GM12878 (cell line): ENCODE data around the gene TTLL10. TPM values are rescaled to one million over a fixed set of nuclear protein-coding genes. Genes with fewer than 3 reads are reported as not detected.
A peak's percentile ranks its signal among the peaks of the same experiment; 100 is the strongest.

ENCODE experiments used
- ATAC-seq: fragments of 200-7000 bp; cut with Tn5 transposase; 3 replicates; pipeline ENCODE4 v1.9.1; 2020; ENCODE audit warnings: mild to moderate bottlenecking, moderate library complexity
- BruUV-seq: library from RNA; stranded (reverse); fragments of 400-500 nt; replicated peaks from 2 replicates; lab custom pipeline; 2021; lab: Mats Ljungman, UMichigan
- CTCF ChIA-PET: fragments of 300-600 bp; sonication (Branson Sonifier 250); formaldehyde crosslinking; extraction: SDS; loops from one replicate; lab custom pipeline; 2021; ENCODE audit warnings: inconsistent platforms; lab: Yijun Ruan, JAX
- POLR2A ChIA-PET: fragments of 350-600 bp; formaldehyde crosslinking; extraction: SDS; loops from one replicate; lab custom pipeline; 2021; ENCODE audit warnings: inconsistent platforms; lab: Charles Lee
- RAD21 ChIA-PET: fragments of 300-600 bp; sonication (Branson Sonifier 250); formaldehyde crosslinking; loops from one replicate; lab custom pipeline; 2023; ENCODE audit warnings: antibody characterized with exemption; ENCODE audit not compliant: unreplicated experiment; lab: Charles Lee
- SMC1A ChIA-PET: fragments of 300-600 bp; sonication (Branson Sonifier 250); formaldehyde crosslinking; loops from one replicate; lab custom pipeline; 2023; ENCODE audit not compliant: unreplicated experiment, uncharacterized antibody; lab: Charles Lee
- DNase-seq: peaks from one replicate; pipeline ENCODE4 v3.0.0-alpha.2; 2011; ENCODE audit warnings: low read depth, low spot score
- FAIRE-seq: peaks from 3 replicates; lab custom pipeline; 2011; peaks lifted over from hg19 to GRCh38; lab: Jason Lieb, UNC
- H2AFZ ChIP-seq: 2 replicates; pipeline ENCODE4 v1.6.0; 2011; ENCODE audit warnings: low read depth, low read length, control low read depth; ENCODE audit not compliant: control insufficient read depth
- H3K27ac ChIP-seq: 2 replicates; pipeline ENCODE4 v1.5.1; 2011; ENCODE audit warnings: control low read depth; ENCODE audit not compliant: control insufficient read depth, insufficient read depth
- H3K27me3 ChIP-seq, 2 experiments: replicated peaks in 1 of 2; 2 replicates each; pipeline versions ENCODE4 v1.6.0 to v1.6.1; 2011; ENCODE audit warnings: low read length in 1 of 2; ENCODE audit not compliant: control insufficient read depth in 2 of 2, insufficient read depth in 2 of 2
- H3K36me3 ChIP-seq, 2 experiments: 2 replicates each; pipeline ENCODE4 v1.5.1; 2011; ENCODE audit warnings: low read length in 1 of 2; ENCODE audit not compliant: control insufficient read depth in 2 of 2, insufficient read depth in 2 of 2
- H3K4me1 ChIP-seq: 2 replicates; pipeline ENCODE4 v1.6.1; 2011; ENCODE audit warnings: mild to moderate bottlenecking, low read length, moderate library complexity, mixed read lengths; ENCODE audit not compliant: control insufficient read depth, insufficient read depth
- H3K4me2 ChIP-seq: 2 replicates; pipeline ENCODE4 v1.6.0; 2011; ENCODE audit warnings: control low read depth; ENCODE audit not compliant: control insufficient read depth, insufficient read depth
- H3K4me3 ChIP-seq: fragments of 200-600 bp; sonication (generic); 2 replicates; pipeline ENCODE4 v1.5.1; 2016
- H3K79me2 ChIP-seq: 2 replicates; pipeline ENCODE4 v1.6.0; 2011; ENCODE audit warnings: low read length; ENCODE audit not compliant: control insufficient read depth, insufficient read depth
- H3K9ac ChIP-seq: 2 replicates; pipeline ENCODE4 v1.8.0; 2011; ENCODE audit warnings: low read length, control low read depth, mixed read lengths; ENCODE audit not compliant: control insufficient read depth, insufficient read depth
- H3K9me3 ChIP-seq: replicated peaks from 3 replicates; pipeline ENCODE4 v1.5.1; 2011; ENCODE audit warnings: mild to moderate bottlenecking, low read length; ENCODE audit not compliant: control insufficient read depth, insufficient read depth
- H4K20me1 ChIP-seq: 2 replicates; pipeline ENCODE4 v1.6.0; 2011; ENCODE audit not compliant: control insufficient read depth, insufficient read depth
- EGR1 ChIP-seq, 2 experiments: IDR thresholded peaks; 1 replicate in 1 of 2; 2 replicates in 1 of 2; pipeline ENCODE4 v1.6.1; 2011 to 2012; ENCODE audit warnings: low read depth in 2 of 2, low read length in 2 of 2, borderline replicate concordance in 1 of 2, mild to moderate bottlenecking in 1 of 2, moderate library complexity in 1 of 2
- NRF1 ChIP-seq: conservative IDR thresholded peaks from 2 replicates; pipeline ENCODE4 v1.6.1; 2011; ENCODE audit warnings: mild to moderate bottlenecking, low read depth, low read length, improper control_type of control experiment
- PAX5 ChIP-seq: IDR thresholded peaks from 2 replicates; pipeline ENCODE4 v1.6.1; 2011; ENCODE audit warnings: low read depth, low read length, borderline replicate concordance
- SRF ChIP-seq, 2 experiments: IDR thresholded peaks; 2 replicates each; pipeline ENCODE4 v1.6.1; 2011; ENCODE audit warnings: low read depth in 2 of 2, low read length in 2 of 2, mild to moderate bottlenecking in 1 of 2, moderate library complexity in 1 of 2
- WGBS: methylation state at CpG from one replicate; pipeline ENCODE4 v1.1.6; 2016; ENCODE audit warnings: low lambda C conversion rate; ENCODE audit not compliant: insufficient replicate concordance, insufficient coverage; ENCODE audit errors: missing lambda C conversion rate; 5-methylcytosine and 5-hydroxymethylcytosine counted together
- in situ Hi-C: fragments of 300-500 bp; cut with MboI; formaldehyde crosslinking; loops from 9 replicates; pipeline ENCODE4 v1.14.3; 2018; ENCODE audit warnings: mixed read lengths
- intact Hi-C: fragments of 100-400 bp; cut with micrococcal nuclease; formaldehyde crosslinking; loops from one replicate; pipeline ENCODE4 v1.14.2; 2022; ENCODE audit not compliant: unreplicated experiment
- polyA plus RNA-seq, 11 experiments: library from polyadenylated mRNA; depleted of rRNA in 4 of 11; unstranded in 6 of 11; stranded (reverse) in 5 of 11; fragments of >200 nt; fragmentation: Nextera tagmentation in 4 of 11; fragmentation: Illumina TruSeq in 1 of 11; extraction: Ambion mirVana in 4 of 11; extraction: Trizol in 1 of 11; gene quantifications; 1 replicate in 1 of 11; 2 replicates in 10 of 11; pipeline versions ENCODE4 v1.2.1 to v1.2.3, GENCODE V29; 2011 to 2016; ENCODE audit warnings: inconsistent platforms in 2 of 11, missing spikeins in 2 of 11, low read depth in 1 of 11
- total RNA-seq, 4 experiments: library from RNA; depleted of rRNA in 3 of 4; stranded (reverse); fragments of >200 nt in 3 of 4; fragmentation: Illumina TruSeq in 1 of 4; extraction: Trizol in 1 of 4; gene quantifications; 2 replicates each; pipeline versions ENCODE4 v1.2.1 to v1.2.3, GENCODE V29; 2013 to 2021
- TF ChIP-seq, protein P1 (sequence below): IDR thresholded peaks from 2 replicates; pipeline ENCODE4 v1.6.1; 2012; ENCODE audit warnings: low read length, inconsistent platforms
- TF ChIP-seq, protein P2 (sequence below): IDR thresholded peaks from 2 replicates; pipeline ENCODE4 v1.6.1; 2011; ENCODE audit warnings: borderline replicate concordance, low read depth, mild to moderate bottlenecking, moderate library complexity, mixed read lengths, low read length; ENCODE audit not compliant: insufficient read depth; ENCODE audit errors: extremely low read length

The TTLL10 gene
- total and polyA plus RNA-seq, 10 of the 15 experiments (the other 5 are each of a cell fraction or from before 2014, with no cell fraction given), result not detected

DNA sequence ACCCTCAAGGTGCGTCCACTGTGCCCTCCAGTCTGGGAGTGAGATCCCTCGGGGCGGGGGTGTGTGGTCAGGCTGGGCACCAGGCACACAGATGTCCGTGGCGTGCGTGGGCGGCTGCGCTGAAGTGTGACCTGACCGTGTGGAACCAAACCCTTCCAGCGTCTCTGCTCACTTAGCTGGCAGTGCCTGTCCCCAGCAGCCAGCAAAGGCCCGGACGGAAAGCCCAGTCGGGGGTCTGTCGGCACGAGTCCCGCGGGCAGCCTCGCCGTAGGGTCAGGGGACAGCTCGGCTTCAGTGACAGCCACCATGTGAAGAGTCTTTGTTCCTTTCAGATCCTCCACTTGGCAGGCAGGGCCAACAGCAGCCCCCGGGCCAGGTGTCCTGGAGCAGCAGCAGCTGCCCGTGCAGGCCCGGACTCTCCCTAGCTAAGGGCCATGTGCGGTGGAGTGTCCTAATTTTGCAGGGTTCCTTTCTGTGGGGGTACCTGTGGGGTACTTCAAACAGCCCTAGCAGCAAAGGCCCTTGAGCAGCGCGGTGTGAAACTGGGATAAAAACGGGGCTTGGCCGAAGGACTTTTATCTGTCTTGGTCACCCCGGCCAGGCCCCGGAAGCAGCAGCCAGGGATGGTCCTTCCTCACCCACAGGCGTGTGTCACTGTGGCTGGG lies 11.6 kb downstream of the TTLL10 start:
- no peak overlapping the region for H3K9ac ChIP-seq
- H3K79me2 ChIP-seq, result no peaks in the 10 kb centered on the region
- in situ Hi-C loops, result no loop called here
- no peaks in the 10 kb centered on the region for H3K9me3 ChIP-seq
- ChIA-PET SMC1A (no interaction called here), RAD21 (no interaction called here), POLR2A (no interaction called here), CTCF (no interaction called here)
- H3K4me2 ChIP-seq, result no peak overlapping the region
- DNase-seq (no peak), FAIRE-seq (no peak), ATAC-seq (no peak; the same call in 2 of the 3 replicates)
- H3K36me3 ChIP-seq, result no peaks in the 10 kb centered on the region
- intact Hi-C loops, result no loop called here
- no peaks in the 10 kb centered on the region for H3K4me1 ChIP-seq
- H2AFZ ChIP-seq, result no peak overlapping the region
- H3K27me3 ChIP-seq, result no peaks in the 10 kb centered on the region; a peak in 1 of 4 replicates
- H4K20me1 ChIP-seq, result no peaks in the 10 kb centered on the region
- no peak for TF ChIP-seq NRF1
- TF ChIP-seq PAX5, result peak; percentile 42; the same call in 1 of the 2 replicates
- peak in 1 of 2 experiments; percentile 57; a peak in 1 of 3 replicates for TF ChIP-seq EGR1 (IDR thresholded peaks at IDR 0.05; ENCODE audit: borderline replicate concordance in 1 of 2, low read depth in 2 of 2, low read length in 2 of 2)
- H3K27ac ChIP-seq, result no peak overlapping the region
- no peak overlapping the region for H3K4me3 ChIP-seq
- BruUV-seq, result no TSS peak
- 59% methylated on average over 30 of the region's 31 CpGs for WGBS

DNA sequence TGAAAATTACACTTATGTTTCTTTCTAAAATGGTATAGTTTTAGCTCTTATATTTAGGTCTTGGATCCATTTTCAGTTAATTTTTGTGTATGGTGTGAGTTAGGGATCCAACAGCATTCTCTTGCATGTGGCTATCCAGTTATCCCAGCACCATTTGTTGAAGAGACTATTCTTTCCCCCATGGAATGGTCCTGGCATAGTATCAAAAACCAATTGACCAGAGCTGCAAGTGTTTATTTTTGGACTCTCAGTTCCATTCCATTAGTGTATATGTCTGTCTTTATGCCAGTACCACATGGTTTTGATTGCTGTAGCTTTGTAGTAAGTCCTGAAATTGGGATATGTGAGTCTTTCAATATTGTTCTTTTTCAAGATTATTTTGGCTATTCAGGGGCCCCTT lies 14.3 kb downstream of the TTLL10 start:
- ATAC-seq (no peak), DNase-seq (no peak)
- Histone ChIP-seq H3K79me2 (no peaks in the 10 kb centered on the region), H3K4me2 (no peak overlapping the region), H4K20me1 (no peaks in the 10 kb centered on the region), H3K9me3 (no peaks in the 10 kb centered on the region; the same call in 2 of the 3 replicates), H3K9ac (no peak overlapping the region)
- ChIA-PET SMC1A (interaction anchor here (0.7 to 1.1 kb wide), 2 partner anchors 35 to 207 kb away, joined by 3 read pairs; no protein-coding TSS in a partner anchor), CTCF (interaction anchor here (0.6 to 1.7 kb wide), 3 partner anchors 65 to 104 kb away, joined by 3 to 4 read pairs (median 3); no protein-coding TSS in a partner anchor), POLR2A (interaction anchor here (0.9 to 1.6 kb wide), 2 partner anchors 13 to 166 kb away, joined by 3 to 6 read pairs; no protein-coding TSS in a partner anchor)
- intact Hi-C loops, result no loop called here
- in situ Hi-C loops, result no loop called here
- TF ChIP-seq, protein P1, sequence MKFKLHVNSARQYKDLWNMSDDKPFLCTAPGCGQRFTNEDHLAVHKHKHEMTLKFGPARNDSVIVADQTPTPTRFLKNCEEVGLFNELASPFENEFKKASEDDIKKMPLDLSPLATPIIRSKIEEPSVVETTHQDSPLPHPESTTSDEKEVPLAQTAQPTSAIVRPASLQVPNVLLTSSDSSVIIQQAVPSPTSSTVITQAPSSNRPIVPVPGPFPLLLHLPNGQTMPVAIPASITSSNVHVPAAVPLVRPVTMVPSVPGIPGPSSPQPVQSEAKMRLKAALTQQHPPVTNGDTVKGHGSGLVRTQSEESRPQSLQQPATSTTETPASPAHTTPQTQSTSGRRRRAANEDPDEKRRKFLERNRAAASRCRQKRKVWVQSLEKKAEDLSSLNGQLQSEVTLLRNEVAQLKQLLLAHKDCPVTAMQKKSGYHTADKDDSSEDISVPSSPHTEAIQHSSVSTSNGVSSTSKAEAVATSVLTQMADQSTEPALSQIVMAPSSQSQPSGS, result no peak
- TF ChIP-seq SRF (IDR thresholded peaks at IDR 0.05; ENCODE audit: low read depth in 2 of 2, low read length in 2 of 2), result no peak
- TF ChIP-seq, protein P2, sequence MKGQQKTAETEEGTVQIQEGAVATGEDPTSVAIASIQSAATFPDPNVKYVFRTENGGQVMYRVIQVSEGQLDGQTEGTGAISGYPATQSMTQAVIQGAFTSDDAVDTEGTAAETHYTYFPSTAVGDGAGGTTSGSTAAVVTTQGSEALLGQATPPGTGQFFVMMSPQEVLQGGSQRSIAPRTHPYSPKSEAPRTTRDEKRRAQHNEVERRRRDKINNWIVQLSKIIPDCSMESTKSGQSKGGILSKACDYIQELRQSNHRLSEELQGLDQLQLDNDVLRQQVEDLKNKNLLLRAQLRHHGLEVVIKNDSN, result no peak
- TF ChIP-seq, all 136 proteins: peak for 0
- Histone ChIP-seq H3K27me3 (no peaks in the 10 kb centered on the region), H3K4me1 (no peaks in the 10 kb centered on the region), H3K27ac (no peak overlapping the region), H3K36me3 (no peaks in the 10 kb centered on the region), H2AFZ (no peak overlapping the region), H3K4me3 (no peak overlapping the region)
- FAIRE-seq, result no peak
- RAD21 ChIA-PET, result interaction anchor here (0.7 to 1.3 kb wide), 3 partner anchors 16 to 102 kb away, joined by 3 to 4 read pairs (median 3); no protein-coding TSS in a partner anchor
- no TSS peak for BruUV-seq
